PC-3 (cell line): Measurements from ENCODE around the gene ATF7. TPM values are rescaled to one million over a fixed set of nuclear protein-coding genes. Genes with fewer than 3 reads are reported as not detected.
"Not testable (repeated sequence)": the region's sequence is repeated elsewhere in the genome, so short reads cannot be mapped to it uniquely, and the experiment has no call there.

ENCODE experiments used
- ATAC-seq: fragments of 200-7000 bp; cut with Tn5 transposase; 2 replicates; pipeline ENCODE4 v1.9.1; 2020; ENCODE audit warnings: mild to moderate bottlenecking, moderate library complexity
- BruUV-seq: library from RNA; stranded (reverse); fragments of 400-500 nt; replicated peaks from 2 replicates; lab custom pipeline; 2021; lab: Mats Ljungman, UMichigan
- CTCF ChIA-PET: fragments of 300-600 bp; sonication (Branson Sonifier 250); formaldehyde crosslinking; loops from one replicate; lab custom pipeline; 2022; ENCODE audit warnings: antibody characterized with exemption; lab: Charles Lee
- POLR2A ChIA-PET: fragments of 300-600 bp; sonication (Branson Sonifier 250); formaldehyde crosslinking; loops from one replicate; lab custom pipeline; 2022; ENCODE audit warnings: antibody characterized with exemption; ENCODE audit not compliant: unreplicated experiment; lab: Charles Lee
- DNase-seq: peaks from one replicate; pipeline ENCODE4 v3.0.0-alpha.2; 2015
- H2AFZ ChIP-seq: fragments of 300-600 bp; sonication (generic); 2 replicates; pipeline ENCODE4 v1.6.0; 2016; ENCODE audit warnings: antibody characterized with exemption, low read length
- H3F3A ChIP-seq: fragments of 300-600 bp; sonication (generic); one replicate; pipeline ENCODE4 v1.6.0; 2017; ENCODE audit warnings: antibody characterized with exemption, low read length, control low read depth, mild to moderate bottlenecking; ENCODE audit not compliant: unreplicated experiment
- H3K27ac ChIP-seq: fragments of 300-600 bp; sonication (generic); 2 replicates; pipeline ENCODE4 v1.5.1; 2016; ENCODE audit warnings: mild to moderate bottlenecking, low read length
- H3K27me3 ChIP-seq: fragments of 300-600 bp; sonication (generic); 2 replicates; pipeline ENCODE4 v1.6.1; 2016; ENCODE audit warnings: low read length, mixed read lengths
- H3K36me3 ChIP-seq: fragments of 300-600 bp; sonication (generic); 2 replicates; pipeline ENCODE4 v1.6.1; 2016; ENCODE audit warnings: low read depth, mixed run types, low read length, mixed read lengths
- H3K4me1 ChIP-seq: fragments of 300-600 bp; sonication (generic); 2 replicates; pipeline ENCODE4 v1.5.1; 2016; ENCODE audit warnings: low read length; ENCODE audit not compliant: insufficient read depth
- H3K4me2 ChIP-seq: fragments of 300-600 bp; sonication (generic); 2 replicates; pipeline ENCODE4 v1.6.0; 2016; ENCODE audit warnings: low read length
- H3K4me3 ChIP-seq: fragments of 300-600 bp; sonication (generic); 2 replicates; pipeline ENCODE4 v1.5.1; 2016; ENCODE audit warnings: mild to moderate bottlenecking, low read length, mixed read lengths
- H3K79me2 ChIP-seq: fragments of 300-600 bp; sonication (generic); 2 replicates; pipeline ENCODE4 v1.6.1; 2017; ENCODE audit warnings: low read length, mixed read lengths
- H3K9ac ChIP-seq: fragments of 300-600 bp; sonication (generic); 2 replicates; pipeline ENCODE4 v1.6.0; 2016; ENCODE audit warnings: mild to moderate bottlenecking, low read length
- H3K9me2 ChIP-seq: fragments of 300-600 bp; sonication (generic); replicated peaks from 2 replicates; pipeline ENCODE4 v1.6.1; 2016; ENCODE audit warnings: mixed run types, low read length, mixed read lengths
- H3K9me3 ChIP-seq: fragments of 300-600 bp; sonication (generic); 2 replicates; pipeline ENCODE4 v1.6.1; 2016; ENCODE audit warnings: low read length, mixed read lengths
- H4K20me1 ChIP-seq: fragments of 300-600 bp; sonication (generic); 2 replicates; pipeline ENCODE4 v1.6.1; 2016; ENCODE audit warnings: low read length, mixed read lengths
- CTCF ChIP-seq: fragments of 300-600 bp; sonication (generic); conservative IDR thresholded peaks from 2 replicates; pipeline ENCODE4 v1.5.1; 2017; ENCODE audit warnings: antibody characterized with exemption, low read depth, mild to moderate bottlenecking, low read length
- EZH2 ChIP-seq: fragments of 300-600 bp; sonication (generic); IDR thresholded peaks from one replicate; pipeline ENCODE4 v1.6.1; 2017; ENCODE audit warnings: antibody characterized with exemption, mild to moderate bottlenecking, low read length; ENCODE audit not compliant: unreplicated experiment
- EZH2phosphoT487 ChIP-seq: fragments of 300-600 bp; sonication (generic); IDR thresholded peaks from 2 replicates; pipeline ENCODE4 v1.6.1; 2018; ENCODE audit warnings: mild to moderate bottlenecking, antibody characterized with exemption, low read length, borderline replicate concordance
- intact Hi-C: fragments of 100-400 bp; cut with micrococcal nuclease; formaldehyde crosslinking; loops from 2 replicates; pipeline ENCODE4 v1.9.0; 2023
- total RNA-seq: library from RNA; depleted of rRNA; stranded (reverse); fragments of >200 nt; gene quantifications from 2 replicates; pipeline ENCODE4 v1.2.3, GENCODE V29; 2014

ATF7 gene
- total RNA-seq, 1 experiment from 2014 or later, result 7.9 TPM

GRCh38 chr12:53552361-53553327, 73.5 kb downstream of the ATF7 start:
- ATAC-seq (no peak), DNase-seq (no peak)
- no peaks in the 10 kb centered on the region for H3F3A ChIP-seq
- no peaks in the 10 kb centered on the region for H3K9me3 ChIP-seq
- no peaks in the 10 kb centered on the region for H3K9me2 ChIP-seq
- no TSS peak for BruUV-seq
- H3K27me3 ChIP-seq, result no peaks in the 10 kb centered on the region
- ChIA-PET CTCF (interaction anchor here (0.6 kb wide), 2 partner anchors 14 to 75 kb away, joined by 3 read pairs; no protein-coding TSS in a partner anchor), POLR2A (no interaction called here)
- intact Hi-C loops, result no loop called here
- peaks cover 16% of the 10 kb centered on the region for H3K4me1 ChIP-seq
- H3K4me2 ChIP-seq, result no peak overlapping the region
- TF ChIP-seq EZH2phosphoT487 (no peak), EZH2 (no peak), CTCF (no peak)
- no peaks in the 10 kb centered on the region; the same call in 1 of the 2 replicates for H3K36me3 ChIP-seq
- no peaks in the 10 kb centered on the region for H3K79me2 ChIP-seq
- H3K27ac ChIP-seq, result no peak overlapping the region
- H4K20me1 ChIP-seq, result no peaks in the 10 kb centered on the region
- H3K9ac ChIP-seq, result no peak overlapping the region
- H3K4me3 ChIP-seq, result no peak overlapping the region
- H2AFZ ChIP-seq, result no peak overlapping the region

GRCh38 chr12:53551889-53552291, 74.3 kb downstream of the ATF7 start:
- Histone ChIP-seq H3K79me2 (no peaks in the 10 kb centered on the region), H4K20me1 (no peaks in the 10 kb centered on the region), H3K9me3 (no peaks in the 10 kb centered on the region), H3K36me3 (no peaks in the 10 kb centered on the region; the same call in 1 of the 2 replicates), H3K27me3 (no peaks in the 10 kb centered on the region), H3K4me1 (peaks cover 11% of the 10 kb centered on the region), H3F3A (no peaks in the 10 kb centered on the region), H3K9me2 (no peaks in the 10 kb centered on the region), H3K4me2 (no peak overlapping the region), H3K4me3 (no peak overlapping the region), H3K9ac (no peak overlapping the region), H3K27ac (no peak overlapping the region), H2AFZ (no peak overlapping the region)
- intact Hi-C loops, result no loop called here
- ATAC-seq, result no peak
- no peak for DNase-seq
- TF ChIP-seq CTCF, result no peak
- TF ChIP-seq EZH2, result no peak
- TF ChIP-seq EZH2phosphoT487, result no peak
- no TSS peak for BruUV-seq
- ChIA-PET POLR2A (no interaction called here), CTCF (interaction anchor here (0.6 kb wide), 1 partner anchor 15 kb away, joined by 3 read pairs; no protein-coding TSS in a partner anchor)

- H3K79me2 ChIP-seq, result no peaks in the 10 kb centered on the region
- intact Hi-C loops, result no loop called here
- H3K36me3 ChIP-seq, result no peaks in the 10 kb centered on the region; the same call in 1 of the 2 replicates
- no peak overlapping the region for H3K9ac ChIP-seq
- ChIA-PET POLR2A (interaction anchor here (0.5 to 0.6 kb wide), 2 partner anchors 22 to 78 kb away, joined by 3 to 5 read pairs; no protein-coding TSS in a partner anchor), CTCF (interaction anchor here (0.5 kb wide), 1 partner anchor 28 kb away, joined by 11 read pairs; no protein-coding TSS in a partner anchor)
- peaks cover 11% of the 10 kb centered on the region for H3K4me1 ChIP-seq
- no peak overlapping the region for H2AFZ ChIP-seq
- no peak overlapping the region for H3K4me2 ChIP-seq
- peak; percentile 71 for DNase-seq
- no peak for TF ChIP-seq CTCF
- TF ChIP-seq EZH2, result no peak
- TF ChIP-seq EZH2phosphoT487, result no peak
- H4K20me1 ChIP-seq, result no peaks in the 10 kb centered on the region
- H3K27ac ChIP-seq, result 0 out of 2 replicates have a peak overlapping the region, but pooled peaks have one; percentile 1
- no peak overlapping the region for H3K4me3 ChIP-seq
- no peaks in the 10 kb centered on the region for H3K27me3 ChIP-seq
- H3F3A ChIP-seq, result no peaks in the 10 kb centered on the region
- no TSS peak for BruUV-seq
- H3K9me2 ChIP-seq, result no peaks in the 10 kb centered on the region
- peak; percentile 95 for ATAC-seq
- H3K9me3 ChIP-seq, result no peaks in the 10 kb centered on the region
Measured at GRCh38 chr12:53550595-53550994, 75.6 kb downstream of the ATF7 start.

- H3K4me3 ChIP-seq, H2AFZ ChIP-seq, H3K27ac ChIP-seq, H3K79me2 ChIP-seq, H3K9ac ChIP-seq, H3F3A ChIP-seq, DNase-seq, H3K9me3 ChIP-seq, H3K4me2 ChIP-seq, H3K9me2 ChIP-seq, H4K20me1 ChIP-seq, H3K27me3 ChIP-seq, ATAC-seq, BruUV-seq, intact Hi-C loops, CTCF ChIA-PET, H3K36me3 ChIP-seq: not testable (repeated sequence)
- H3K4me1 ChIP-seq, result peaks cover 11% of the 10 kb centered on the region
- POLR2A ChIA-PET, result interaction anchor here (0.5 to 0.6 kb wide), 2 partner anchors 22 to 79 kb away, joined by 3 to 5 read pairs; no protein-coding TSS in a partner anchor
Measured at GRCh38 chr12:53550131-53550530, 76.1 kb downstream of the ATF7 start.
